ENCODE measurements around the gene PDZD2.

The PDZD2 gene

GRCh38 chr5:31692561-31693221 lies 53.8 kb downstream of the PDZD2 start:
- H3K36me3 ChIP-seq, result no peaks in the 10 kb centered on the region
- H3K27ac ChIP-seq, result no peak overlapping the region
- H3K4me3 ChIP-seq (ENCODE audit: low read depth, low read length), result no peak overlapping the region
- no peak for DNase-seq
- no peaks in the 10 kb centered on the region for H3K27me3 ChIP-seq (ENCODE audit: insufficient read depth, low read depth, severe bottlenecking)
- H3K9me3 ChIP-seq (ENCODE audit: severe bottlenecking), result no peaks in the 10 kb centered on the region
- TF ChIP-seq, protein P1, sequence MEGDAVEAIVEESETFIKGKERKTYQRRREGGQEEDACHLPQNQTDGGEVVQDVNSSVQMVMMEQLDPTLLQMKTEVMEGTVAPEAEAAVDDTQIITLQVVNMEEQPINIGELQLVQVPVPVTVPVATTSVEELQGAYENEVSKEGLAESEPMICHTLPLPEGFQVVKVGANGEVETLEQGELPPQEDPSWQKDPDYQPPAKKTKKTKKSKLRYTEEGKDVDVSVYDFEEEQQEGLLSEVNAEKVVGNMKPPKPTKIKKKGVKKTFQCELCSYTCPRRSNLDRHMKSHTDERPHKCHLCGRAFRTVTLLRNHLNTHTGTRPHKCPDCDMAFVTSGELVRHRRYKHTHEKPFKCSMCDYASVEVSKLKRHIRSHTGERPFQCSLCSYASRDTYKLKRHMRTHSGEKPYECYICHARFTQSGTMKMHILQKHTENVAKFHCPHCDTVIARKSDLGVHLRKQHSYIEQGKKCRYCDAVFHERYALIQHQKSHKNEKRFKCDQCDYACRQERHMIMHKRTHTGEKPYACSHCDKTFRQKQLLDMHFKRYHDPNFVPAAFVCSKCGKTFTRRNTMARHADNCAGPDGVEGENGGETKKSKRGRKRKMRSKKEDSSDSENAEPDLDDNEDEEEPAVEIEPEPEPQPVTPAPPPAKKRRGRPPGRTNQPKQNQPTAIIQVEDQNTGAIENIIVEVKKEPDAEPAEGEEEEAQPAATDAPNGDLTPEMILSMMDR (IDR thresholded peaks at IDR 0.05; ENCODE audit: low read depth, low read length), result no peak

DNA sequence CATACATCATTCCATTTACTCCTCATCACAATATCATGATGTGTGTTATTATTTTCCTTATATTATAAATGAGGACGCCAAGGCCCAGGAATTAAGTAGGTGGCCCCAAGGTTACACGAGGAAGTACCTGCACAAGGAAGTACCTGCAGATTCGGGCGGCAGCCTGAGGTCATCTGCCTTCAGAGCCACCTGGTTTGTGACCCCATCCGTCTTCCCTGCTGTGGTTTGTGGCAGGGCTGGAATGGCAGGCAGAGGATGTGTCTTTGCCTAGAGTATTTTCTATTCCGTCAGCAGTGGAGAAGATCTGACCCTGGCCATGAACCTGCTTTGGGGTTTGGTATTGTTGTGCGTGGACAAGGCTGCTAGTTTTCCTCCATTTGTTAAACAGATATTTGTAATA lies 59.7 kb downstream of the PDZD2 start:
- H3K27me3 ChIP-seq (ENCODE audit: insufficient read depth, low read depth, severe bottlenecking), result no peaks in the 10 kb centered on the region

GRCh38 chr5:31701642-31702299 lies 62.8 kb downstream of the PDZD2 start:
- Histone ChIP-seq H3K27ac (peak overlapping the region; percentile 81), H3K9me3 (ENCODE audit: severe bottlenecking) (no peaks in the 10 kb centered on the region), H3K36me3 (no peaks in the 10 kb centered on the region), H3K27me3 (ENCODE audit: insufficient read depth, low read depth, severe bottlenecking) (no peaks in the 10 kb centered on the region), H3K4me3 (ENCODE audit: low read depth, low read length) (peak overlapping the region; percentile 35)
- peak; percentile 44 for DNase-seq
- TF ChIP-seq, protein P1 (IDR thresholded peaks at IDR 0.05; ENCODE audit: low read depth, low read length), result no peak

More for the DNA sequence above, 59.7 kb downstream of the PDZD2 start:
- Histone ChIP-seq H3K4me3 (ENCODE audit: low read depth, low read length) (no peak overlapping the region), H3K36me3 (no peaks in the 10 kb centered on the region), H3K27ac (no peak overlapping the region), H3K9me3 (ENCODE audit: severe bottlenecking) (no peaks in the 10 kb centered on the region)
- DNase-seq, result no peak
- TF ChIP-seq, protein P1 (IDR thresholded peaks at IDR 0.05; ENCODE audit: low read depth, low read length), result no peak

DNA sequence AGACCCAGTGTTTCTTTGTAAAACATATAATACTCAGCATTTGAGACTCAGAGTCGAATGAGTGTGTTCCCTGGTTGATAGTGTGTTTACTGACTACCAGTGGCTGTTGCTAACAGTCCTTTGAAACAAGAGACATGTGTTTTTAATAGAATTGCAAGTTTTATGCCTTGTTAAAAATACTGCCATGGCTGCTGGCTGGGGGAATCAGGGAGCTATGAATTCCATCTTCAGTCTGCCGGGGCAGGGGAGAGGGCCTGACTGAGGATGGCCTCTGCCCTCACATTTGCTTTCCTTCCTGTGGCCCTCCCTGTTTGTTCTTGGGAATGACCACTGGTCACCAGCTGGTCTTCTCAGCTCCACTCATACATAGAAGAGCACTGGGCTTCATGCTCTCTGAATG lies 63.8 kb downstream of the PDZD2 start:
- DNase-seq, result no peak
- TF ChIP-seq, protein P1 (IDR thresholded peaks at IDR 0.05; ENCODE audit: low read depth, low read length), result no peak
- Histone ChIP-seq H3K27me3 (ENCODE audit: insufficient read depth, low read depth, severe bottlenecking) (no peaks in the 10 kb centered on the region), H3K9me3 (ENCODE audit: severe bottlenecking) (no peaks in the 10 kb centered on the region), H3K36me3 (no peaks in the 10 kb centered on the region), H3K27ac (peak overlapping the region; percentile 81), H3K4me3 (ENCODE audit: low read depth, low read length) (no peak overlapping the region)

DNA sequence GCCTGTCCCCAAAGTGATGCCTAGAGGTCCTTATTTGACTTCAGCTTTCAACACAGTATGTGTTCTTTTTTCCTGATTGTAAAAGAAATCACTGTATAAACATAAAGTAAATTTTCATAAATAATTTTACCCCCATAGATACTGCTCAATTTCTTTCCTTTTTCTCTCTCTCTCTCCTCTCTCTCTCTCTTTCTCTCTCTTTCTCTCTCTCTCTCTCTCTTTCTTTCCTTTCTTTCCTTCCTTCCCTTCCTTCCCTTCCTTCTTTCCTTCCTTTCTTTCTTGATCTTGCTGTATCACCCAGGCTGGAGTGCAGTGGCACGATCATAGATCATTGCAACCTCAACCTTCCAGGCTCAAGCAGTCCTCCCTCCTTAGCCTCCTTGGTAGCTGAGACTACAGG lies 64.8 kb downstream of the PDZD2 start:
- Histone ChIP-seq H3K27ac (no peak overlapping the region), H3K36me3 (no peaks in the 10 kb centered on the region), H3K9me3 (ENCODE audit: severe bottlenecking) (no peaks in the 10 kb centered on the region), H3K4me3 (ENCODE audit: low read depth, low read length) (no peak overlapping the region), H3K27me3 (ENCODE audit: insufficient read depth, low read depth, severe bottlenecking) (no peaks in the 10 kb centered on the region)
- DNase-seq, result no peak
- TF ChIP-seq, protein P1 (IDR thresholded peaks at IDR 0.05; ENCODE audit: low read depth, low read length), result no peak

Data from WERI-Rb-1 (cell line).